ENCODE data around the gene TRAF6. TPM values are rescaled to one million over a fixed set of nuclear protein-coding genes. Genes with fewer than 3 reads are reported as not detected.

TRAF6 gene
- total RNA-seq, 1 experiment from 2014 or later: 9.3 TPM

DNA sequence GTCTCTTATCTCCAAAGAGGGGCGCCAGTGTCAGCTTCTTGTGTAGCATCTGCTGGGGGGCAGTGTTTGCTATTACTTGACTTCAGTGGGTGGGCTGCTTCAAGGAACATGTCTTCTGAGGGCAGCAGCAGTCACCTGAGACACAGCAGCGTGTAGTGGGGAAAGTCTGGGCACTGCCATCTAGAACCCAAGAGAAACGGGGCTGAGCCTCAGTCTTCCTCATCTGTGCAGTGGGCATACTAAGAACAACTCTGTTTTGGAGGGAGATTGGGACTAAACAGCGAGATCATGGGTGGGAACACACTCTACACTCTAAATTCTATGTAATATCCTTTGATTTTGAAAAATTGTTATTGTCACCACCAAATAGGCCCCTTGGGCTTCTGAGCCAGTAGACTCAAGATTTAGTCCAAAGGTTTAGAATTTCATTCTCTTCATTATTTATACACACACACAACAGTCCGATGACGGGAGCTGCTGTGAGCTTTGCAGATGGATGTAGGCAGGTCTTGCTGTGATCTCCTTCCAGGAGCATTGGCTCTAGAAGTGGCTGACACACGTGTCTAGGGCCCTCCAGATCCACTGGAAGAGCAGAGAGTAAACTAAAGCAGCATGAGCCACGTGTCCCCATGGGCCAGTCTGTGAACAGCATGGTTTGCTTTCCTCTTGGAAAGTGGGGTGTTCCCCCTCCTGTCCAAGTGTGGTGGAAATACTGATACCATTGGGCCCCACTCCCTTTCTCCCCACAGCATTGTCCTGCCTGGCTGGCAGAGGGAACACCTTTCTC is 51.8 kb downstream of the TRAF6 start (continued):
- TF ChIP-seq, protein P1, sequence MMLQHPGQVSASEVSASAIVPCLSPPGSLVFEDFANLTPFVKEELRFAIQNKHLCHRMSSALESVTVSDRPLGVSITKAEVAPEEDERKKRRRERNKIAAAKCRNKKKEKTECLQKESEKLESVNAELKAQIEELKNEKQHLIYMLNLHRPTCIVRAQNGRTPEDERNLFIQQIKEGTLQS (IDR thresholded peaks at IDR 0.05): no peak

DNA sequence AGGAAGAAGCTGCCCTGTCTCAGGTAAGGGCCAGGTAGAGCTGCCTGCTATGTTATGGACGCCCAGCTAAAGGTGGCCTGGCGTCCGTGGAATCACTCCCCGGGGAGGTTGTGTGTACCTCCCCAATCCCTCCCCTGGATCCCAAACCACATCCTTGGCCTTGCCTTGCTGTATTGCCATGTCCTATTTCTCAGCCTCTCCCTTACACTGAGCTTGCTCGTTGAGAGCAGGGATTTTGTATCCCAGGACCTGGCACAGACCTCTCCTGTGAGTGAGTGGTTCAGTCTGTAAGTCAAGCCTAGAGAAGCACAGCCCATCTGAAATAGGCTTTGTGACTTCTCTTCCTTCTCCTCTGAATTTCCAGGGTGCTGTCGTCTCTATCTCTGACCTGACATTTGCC is 53.9 kb downstream of the TRAF6 start:
- POLR2A ChIA-PET: no interaction called here
- no peaks in the 10 kb centered on the region for H3K79me2 ChIP-seq (ENCODE audit: insufficient read depth, low read length)
- peak overlapping the region; percentile 23; the same call in 1 of the 2 replicates for H3K4me2 ChIP-seq (ENCODE audit: low read length)
- H3K9me3 ChIP-seq (ENCODE audit: control insufficient read depth in 1 of 2, insufficient read depth in 1 of 2, low read depth in 1 of 2, low read length in 2 of 2): no peaks in the 10 kb centered on the region
- H2AFZ ChIP-seq (ENCODE audit: low read depth, low read length, poor library complexity, severe bottlenecking): no peak overlapping the region
- no peak overlapping the region for H3K4me3 ChIP-seq (replicated peaks in 1 of 2; ENCODE audit: low read depth in 1 of 2, low read length in 2 of 2)
- no peak for DNase-seq (ENCODE audit: low read depth, low spot score)
- no TSS peak for BruUV-seq (replicated peaks)
- ATAC-seq: peak; percentile 15; the same call in 1 of the 2 replicates
- no peak overlapping the region for H3K9ac ChIP-seq (ENCODE audit: low read length)
- H3K4me1 ChIP-seq (ENCODE audit: control insufficient read depth in 1 of 2, insufficient read depth in 2 of 2, low read length in 2 of 2): peaks cover 2 to 11% of the 10 kb centered on the region in 2 experiments; a peak in 1 of 4 replicates
- 0 out of 2 replicates have a peak, but pooled peaks cover 4% of the 10 kb centered on the region for H3K27me3 ChIP-seq (ENCODE audit: insufficient read depth, low read length)
- intact Hi-C loops (cut with micrococcal nuclease): no loop called here
- no peaks in the 10 kb centered on the region for H4K20me1 ChIP-seq (ENCODE audit: insufficient read depth)
- H3K9me2 ChIP-seq (ENCODE audit: insufficient read depth): no peaks in the 10 kb centered on the region
- H3K36me3 ChIP-seq (ENCODE audit: control insufficient read depth in 1 of 2, insufficient read depth in 2 of 2, low read length in 2 of 2): no peaks in the 10 kb centered on the region
- no peak overlapping the region for H3K27ac ChIP-seq (ENCODE audit: low read depth, low read length)
- RAD21 ChIA-PET (ENCODE audit: low non-redundant PET in 1 of 2, low total read pairs in 2 of 2, uncharacterized antibody in 2 of 2, unreplicated experiment in 2 of 2): no interaction called here
- CTCF ChIA-PET: no interaction called here
- TF ChIP-seq ZFX (IDR thresholded peaks at IDR 0.05) (no peak), ZNF274 (IDR thresholded peaks at IDR 0.05; ENCODE audit: low read depth, low read length) (no peak), TCF7L2 (IDR thresholded peaks at IDR 0.05; ENCODE audit: borderline replicate concordance, extremely low read depth, insufficient read depth, insufficient read length) (no peak), SRF (IDR thresholded peaks at IDR 0.05; ENCODE audit: low read depth) (no peak), SIN3A (IDR thresholded peaks at IDR 0.05; ENCODE audit: low read depth) (no peak), EZH2phosphoT487 (IDR thresholded peaks at IDR 0.05; ENCODE audit: borderline replicate concordance) (no peak)

Measured in HCT116 (cell line).